H9 (cell line): ENCODE data around the gene NODAL. TPM values are rescaled to one million over a fixed set of nuclear protein-coding genes. Genes with fewer than 3 reads are reported as not detected.

Experiments used
- DNase-seq: peaks from one replicate; pipeline ENCODE4 v3.0.0-alpha.2; 2017
- H2AFZ ChIP-seq: one replicate; pipeline ENCODE4 v1.6.1; 2013; ENCODE audit warnings: mild to moderate bottlenecking, low read length, control low read depth, moderate library complexity
- H2AK5ac ChIP-seq: 2 replicates; pipeline ENCODE4 v1.6.1; 2013; ENCODE audit warnings: low read length, control low read depth, mixed read lengths; ENCODE audit not compliant: insufficient read length
- H2BK120ac ChIP-seq: one replicate; pipeline ENCODE4 v1.6.1; 2013; ENCODE audit warnings: low read depth, mild to moderate bottlenecking, low read length, control low read depth, inconsistent platforms; ENCODE audit not compliant: poor library complexity, severe bottlenecking
- H2BK12ac ChIP-seq: 2 replicates; pipeline ENCODE4 v1.6.1; 2013; ENCODE audit warnings: low read length, control low read depth, mixed read lengths, low read depth; ENCODE audit not compliant: insufficient read length
- H2BK15ac ChIP-seq: 2 replicates; pipeline ENCODE4 v1.6.1; 2013; ENCODE audit warnings: low read depth, low read length, control low read depth
- H2BK20ac ChIP-seq: one replicate; pipeline ENCODE4 v1.6.1; 2013; ENCODE audit warnings: low read depth, mild to moderate bottlenecking, low read length, control low read depth, inconsistent platforms; ENCODE audit not compliant: poor library complexity, severe bottlenecking
- H2BK5ac ChIP-seq: 2 replicates; pipeline ENCODE4 v1.6.1; 2013; ENCODE audit warnings: low read length, control low read depth, mixed read lengths; ENCODE audit not compliant: insufficient read length
- H3K14ac ChIP-seq: 2 replicates; pipeline ENCODE4 v1.6.1; 2013; ENCODE audit warnings: low read length, control low read depth; ENCODE audit not compliant: insufficient read depth
- H3K18ac ChIP-seq: 2 replicates; pipeline ENCODE4 v1.6.1; 2013; ENCODE audit warnings: low read depth, mild to moderate bottlenecking, mixed read lengths, low read length, control low read depth; ENCODE audit not compliant: insufficient read length
- H3K23ac ChIP-seq: 2 replicates; pipeline ENCODE4 v1.6.1; 2013; ENCODE audit warnings: low read length, control low read depth, mixed read lengths, low read depth; ENCODE audit not compliant: insufficient read length
- H3K23me2 ChIP-seq: 2 replicates; pipeline ENCODE4 v1.6.1; 2013; ENCODE audit warnings: low read depth, mild to moderate bottlenecking, mixed read lengths, low read length, control low read depth; ENCODE audit not compliant: insufficient read length, poor library complexity, severe bottlenecking
- H3K27ac ChIP-seq: 2 replicates; pipeline ENCODE4 v1.5.1; 2013; ENCODE audit warnings: low read length, control low read depth, mixed read lengths, low read depth; ENCODE audit not compliant: insufficient read length
- H3K27me3 ChIP-seq: 2 replicates; pipeline ENCODE4 v1.6.1; 2013; ENCODE audit warnings: low read length, control low read depth, inconsistent platforms; ENCODE audit not compliant: insufficient read depth
- H3K4ac ChIP-seq: 2 replicates; pipeline ENCODE4 v1.6.1; 2013; ENCODE audit warnings: low read depth, mild to moderate bottlenecking, control low read depth, inconsistent platforms, low read length, moderate library complexity
- H3K4me1 ChIP-seq: 2 replicates; pipeline ENCODE4 v1.6.1; 2013; ENCODE audit warnings: low read length, control low read depth, inconsistent platforms; ENCODE audit not compliant: insufficient read depth
- H3K4me2 ChIP-seq: 2 replicates; pipeline ENCODE4 v1.6.1; 2013; ENCODE audit warnings: low read length, control low read depth, mixed read lengths; ENCODE audit not compliant: insufficient read length, insufficient read depth
- H3K56ac ChIP-seq: 2 replicates; pipeline ENCODE4 v1.6.1; 2013; ENCODE audit warnings: low read depth, mild to moderate bottlenecking, mixed read lengths, low read length, control low read depth; ENCODE audit not compliant: insufficient read length
- H3K79me1 ChIP-seq: 2 replicates; pipeline ENCODE4 v1.6.1; 2013; ENCODE audit warnings: low read depth, mild to moderate bottlenecking, moderate library complexity, low read length, control low read depth, inconsistent platforms; ENCODE audit not compliant: insufficient read depth, poor library complexity, severe bottlenecking
- H3K79me2 ChIP-seq: 2 replicates; pipeline ENCODE4 v1.6.1; 2013; ENCODE audit warnings: low read length, control low read depth, inconsistent platforms; ENCODE audit not compliant: insufficient read depth
- H3K9ac ChIP-seq: 2 replicates; pipeline ENCODE4 v1.6.1; 2013; ENCODE audit warnings: low read length, control low read depth, mixed read lengths; ENCODE audit not compliant: insufficient read length; ENCODE audit errors: extremely low read depth
- H3K9me3 ChIP-seq: one replicate; pipeline ENCODE4 v1.6.1; 2013; ENCODE audit warnings: low read depth, low read length, inconsistent platforms; ENCODE audit not compliant: control insufficient read depth
- H3T11ph ChIP-seq: one replicate; pipeline ENCODE4 v1.6.1; 2013; ENCODE audit warnings: mild to moderate bottlenecking, low read length, control low read depth, inconsistent platforms
- H4K20me1 ChIP-seq: one replicate; pipeline ENCODE4 v1.6.1; 2013; ENCODE audit not compliant: control insufficient read depth, insufficient read length, insufficient read depth
- H4K5ac ChIP-seq: 2 replicates; pipeline ENCODE4 v1.6.1; 2013; ENCODE audit warnings: low read depth, mild to moderate bottlenecking, mixed read lengths, low read length, control low read depth; ENCODE audit not compliant: insufficient read length
- H4K8ac ChIP-seq: replicated peaks from 2 replicates; pipeline ENCODE4 v1.6.1; 2013; ENCODE audit warnings: low read length, control low read depth, mixed read lengths, low read depth; ENCODE audit not compliant: insufficient read length
- H4K91ac ChIP-seq: 2 replicates; pipeline ENCODE4 v1.6.1; 2013; ENCODE audit warnings: low read depth, mild to moderate bottlenecking, moderate library complexity, mixed read lengths, low read length, control low read depth; ENCODE audit not compliant: insufficient read length
- H3K27ac Mint-ChIP-seq, 3 experiments: 2 replicates in 2 of 3; 3 replicates in 1 of 3; pipeline ENCODE4 v1.8.0; 2020 to 2021; ENCODE audit warnings: mixed read lengths in 3 of 3, mild to moderate bottlenecking in 1 of 3, moderate library complexity in 1 of 3
- H3K27me3 Mint-ChIP-seq: 2 replicates; pipeline ENCODE4 v1.8.0; 2021; ENCODE audit warnings: low read depth, mild to moderate bottlenecking, moderate library complexity, mixed read lengths
- H3K36me3 Mint-ChIP-seq, 3 experiments: 2 replicates in 2 of 3; 3 replicates in 1 of 3; pipeline ENCODE4 v1.8.0; 2020 to 2021; ENCODE audit warnings: low read depth in 3 of 3, mixed read lengths in 3 of 3; ENCODE audit not compliant: insufficient read depth in 1 of 3
- H3K4me1 Mint-ChIP-seq, 2 experiments: 2 replicates each; pipeline ENCODE4 v1.8.0; 2020; ENCODE audit warnings: mixed read lengths in 2 of 2
- H3K4me3 Mint-ChIP-seq, 2 experiments: 2 replicates in 1 of 2; 3 replicates in 1 of 2; pipeline ENCODE4 v1.8.0; 2020 to 2021; ENCODE audit warnings: mild to moderate bottlenecking in 2 of 2, mixed read lengths in 2 of 2, moderate library complexity in 1 of 2
- H3K9me3 Mint-ChIP-seq, 2 experiments: 2 replicates in 1 of 2; 3 replicates in 1 of 2; pipeline ENCODE4 v1.8.0; 2020; ENCODE audit warnings: mild to moderate bottlenecking in 2 of 2, mixed read lengths in 2 of 2, moderate library complexity in 1 of 2
- WGBS: extraction: QIAGEN DNeasy Blood & Tissue Kit; methylation state at CpG from one replicate; pipeline ENCODE4 v1.1.7; 2013; ENCODE audit warnings: missing lambda C conversion rate, low lambda C conversion rate, mixed read lengths; ENCODE audit not compliant: insufficient read length; ENCODE audit errors: extremely low coverage; 5-methylcytosine and 5-hydroxymethylcytosine counted together
- total RNA-seq: library from RNA; stranded (reverse); gene quantifications from 2 replicates; pipeline ENCODE4 v1.2.1, GENCODE V29; 2021
- TF ChIP-seq, protein P1 (sequence below): fragments of 200-600 bp; sonication (generic); conservative IDR thresholded peaks from 3 replicates; pipeline ENCODE4 v1.8.0; 2021; ENCODE audit warnings: antibody characterized with exemption, mild to moderate bottlenecking

Gene NODAL
- total RNA-seq, 1 experiment from 2014 or later, result 80.7 TPM

DNA sequence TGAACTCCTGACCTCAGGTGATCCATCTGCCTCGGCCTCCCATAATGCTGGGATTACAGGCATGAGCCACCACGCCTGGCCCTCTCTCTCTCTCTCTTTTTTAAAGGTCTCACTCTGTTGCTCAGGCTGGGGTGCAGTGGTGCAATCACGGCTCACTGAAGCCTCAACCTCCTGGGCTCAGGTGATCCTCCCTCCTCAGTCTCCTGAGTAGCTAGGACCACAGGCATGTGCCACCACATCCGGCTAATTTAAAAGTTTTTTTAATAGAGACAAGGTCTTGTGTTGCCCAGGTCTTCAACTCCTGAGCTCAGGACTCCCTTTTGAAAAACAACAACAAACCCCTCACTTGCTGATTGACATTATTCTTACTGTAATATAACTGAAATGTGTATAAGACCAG is 48.7 kb upstream of the NODAL start:
- no peak overlapping the region for H2BK20ac ChIP-seq
- H3K18ac ChIP-seq, result no peak overlapping the region
- H4K8ac ChIP-seq, result no peak overlapping the region
- no CpG with 5 or more reads among the region's 4 CpGs for WGBS
- no peak overlapping the region for H4K5ac ChIP-seq
- H2AFZ ChIP-seq, result no peak overlapping the region
- no peak overlapping the region for H3K14ac ChIP-seq
- no peak overlapping the region for H3K4me2 ChIP-seq
- no peaks in the 10 kb centered on the region for H3K23me2 ChIP-seq
- no peak overlapping the region for H2BK5ac ChIP-seq
- no peak overlapping the region for H3K9ac ChIP-seq
- H3K56ac ChIP-seq, result no peak overlapping the region
- H3K9me3 ChIP-seq, result no peaks in the 10 kb centered on the region
- Mint-ChIP-seq H3K27ac (peak overlapping the region in 1 of 3 experiments; percentile 64; a peak in 3 of 7 replicates), H3K4me1 (peaks cover 34 to 44% of the 10 kb centered on the region in 2 experiments), H3K9me3 (no peaks in the 10 kb centered on the region), H3K27me3 (no peaks in the 10 kb centered on the region), H3K4me3 (no peak overlapping the region; a peak in 1 of 5 replicates), H3K36me3 (peaks cover 0 to 28% (median 14%) of the 10 kb centered on the region in 3 experiments; a peak in 5 of 7 replicates)
- H2BK15ac ChIP-seq, result no peak overlapping the region
- H3K23ac ChIP-seq, result no peak overlapping the region
- H3K27me3 ChIP-seq, result no peaks in the 10 kb centered on the region
- no peak for DNase-seq
- TF ChIP-seq, protein P1, sequence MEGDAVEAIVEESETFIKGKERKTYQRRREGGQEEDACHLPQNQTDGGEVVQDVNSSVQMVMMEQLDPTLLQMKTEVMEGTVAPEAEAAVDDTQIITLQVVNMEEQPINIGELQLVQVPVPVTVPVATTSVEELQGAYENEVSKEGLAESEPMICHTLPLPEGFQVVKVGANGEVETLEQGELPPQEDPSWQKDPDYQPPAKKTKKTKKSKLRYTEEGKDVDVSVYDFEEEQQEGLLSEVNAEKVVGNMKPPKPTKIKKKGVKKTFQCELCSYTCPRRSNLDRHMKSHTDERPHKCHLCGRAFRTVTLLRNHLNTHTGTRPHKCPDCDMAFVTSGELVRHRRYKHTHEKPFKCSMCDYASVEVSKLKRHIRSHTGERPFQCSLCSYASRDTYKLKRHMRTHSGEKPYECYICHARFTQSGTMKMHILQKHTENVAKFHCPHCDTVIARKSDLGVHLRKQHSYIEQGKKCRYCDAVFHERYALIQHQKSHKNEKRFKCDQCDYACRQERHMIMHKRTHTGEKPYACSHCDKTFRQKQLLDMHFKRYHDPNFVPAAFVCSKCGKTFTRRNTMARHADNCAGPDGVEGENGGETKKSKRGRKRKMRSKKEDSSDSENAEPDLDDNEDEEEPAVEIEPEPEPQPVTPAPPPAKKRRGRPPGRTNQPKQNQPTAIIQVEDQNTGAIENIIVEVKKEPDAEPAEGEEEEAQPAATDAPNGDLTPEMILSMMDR, result no peak
- no peaks in the 10 kb centered on the region for H4K20me1 ChIP-seq
- H2BK120ac ChIP-seq, result no peak overlapping the region
- H3K79me2 ChIP-seq, result peaks cover 4% of the 10 kb centered on the region
- peaks cover 17% of the 10 kb centered on the region for H3K4me1 ChIP-seq
- no peak overlapping the region for H3K27ac ChIP-seq
- no peak overlapping the region for H2BK12ac ChIP-seq
- no peaks in the 10 kb centered on the region for H3K79me1 ChIP-seq
- no peak overlapping the region for H3T11ph ChIP-seq
- H4K91ac ChIP-seq, result no peak overlapping the region
- no peak overlapping the region for H2AK5ac ChIP-seq
- H3K4ac ChIP-seq, result no peak overlapping the region
